ENCODE results near the gene PPP4R4.
"Not testable (repeated sequence)": the region's sequence is repeated elsewhere in the genome, so short reads cannot be mapped to it uniquely, and the experiment has no call there.

The PPP4R4 gene

GRCh38 chr14:94282991-94283723 is 109.0 kb downstream of the PPP4R4 start:
- no peak for DNase-seq

GRCh38 chr14:94284221-94284620 is 110.1 kb downstream of the PPP4R4 start:
- DNase-seq = no peak

GRCh38 chr14:94285158-94285557 is 111.0 kb downstream of the PPP4R4 start:
- DNase-seq = no peak

- DNase-seq = no peak
Measured at GRCh38 chr14:94288610-94289465, 114.7 kb downstream of the PPP4R4 start.

- DNase-seq = no peak
Measured at GRCh38 chr14:94290197-94290596, 116.1 kb downstream of the PPP4R4 start.

DNA sequence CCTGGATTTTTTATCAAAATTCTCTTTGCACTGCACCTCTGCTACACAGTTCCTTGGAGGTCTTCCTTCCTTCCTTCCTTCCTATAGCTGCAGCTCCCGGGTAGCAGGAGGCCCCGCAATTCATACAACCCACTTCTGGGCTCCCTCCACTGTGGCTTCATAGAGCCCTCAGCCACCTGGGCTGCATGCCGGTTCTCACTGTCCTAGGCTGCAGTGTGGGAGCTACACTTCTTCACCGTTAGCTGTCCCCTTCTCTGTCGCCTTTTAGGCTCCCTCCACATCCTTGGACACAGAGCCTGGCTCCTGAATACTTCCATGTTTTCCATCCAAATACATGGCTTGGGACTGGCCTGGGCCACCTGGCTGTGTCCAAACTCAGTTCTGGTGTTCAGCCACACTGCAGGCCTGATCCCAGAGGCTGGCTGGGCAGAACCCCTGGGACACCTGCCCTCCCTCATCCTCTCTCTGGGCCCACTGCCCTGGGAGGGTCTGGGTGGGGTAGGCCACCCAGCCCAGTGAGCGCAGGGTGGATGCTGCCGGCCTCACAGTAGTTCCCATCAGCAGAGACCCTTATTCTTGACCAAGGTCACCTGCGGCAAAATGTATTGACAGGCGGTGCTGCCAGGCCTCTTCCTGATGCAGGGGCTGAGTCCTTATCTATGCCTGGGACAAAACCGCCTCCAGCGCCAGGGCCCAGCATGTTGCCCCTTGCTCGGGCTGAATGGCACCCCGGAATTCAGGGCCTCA is 117.2 kb downstream of the PPP4R4 start:
- DNase-seq = no peak

- no peak for DNase-seq
Measured at GRCh38 chr14:94291906-94292525, 117.9 kb downstream of the PPP4R4 start.

DNA sequence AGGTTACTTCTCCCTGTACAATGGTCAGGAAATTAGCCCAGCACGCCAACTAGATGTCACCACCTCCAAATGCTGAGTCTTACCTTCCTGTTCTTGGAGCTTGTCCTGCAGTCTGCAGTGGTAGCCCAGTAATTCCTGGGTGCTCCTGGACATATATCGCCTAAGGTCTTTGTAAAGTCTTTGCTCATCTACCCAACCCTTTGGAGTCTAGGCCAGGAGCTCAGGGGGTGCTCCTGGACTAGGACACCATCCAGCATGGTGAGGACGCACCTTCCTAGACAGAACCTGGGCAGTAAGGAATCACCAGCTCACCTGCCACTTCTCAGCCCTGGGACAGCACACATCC is 118.4 kb downstream of the PPP4R4 start:
- DNase-seq = no peak

- no peak for DNase-seq
Measured at GRCh38 chr14:94292872-94293577, 118.9 kb downstream of the PPP4R4 start, which contains the start of gene SERPINA10. Gene SERPINA10 (minus strand): TSS chr14:94293268. CDS start chr14:94290593, 2,675 bp downstream.

GRCh38 chr14:94293578-94293924 is 119.4 kb downstream of the PPP4R4 start:
- no peak for DNase-seq

DNA sequence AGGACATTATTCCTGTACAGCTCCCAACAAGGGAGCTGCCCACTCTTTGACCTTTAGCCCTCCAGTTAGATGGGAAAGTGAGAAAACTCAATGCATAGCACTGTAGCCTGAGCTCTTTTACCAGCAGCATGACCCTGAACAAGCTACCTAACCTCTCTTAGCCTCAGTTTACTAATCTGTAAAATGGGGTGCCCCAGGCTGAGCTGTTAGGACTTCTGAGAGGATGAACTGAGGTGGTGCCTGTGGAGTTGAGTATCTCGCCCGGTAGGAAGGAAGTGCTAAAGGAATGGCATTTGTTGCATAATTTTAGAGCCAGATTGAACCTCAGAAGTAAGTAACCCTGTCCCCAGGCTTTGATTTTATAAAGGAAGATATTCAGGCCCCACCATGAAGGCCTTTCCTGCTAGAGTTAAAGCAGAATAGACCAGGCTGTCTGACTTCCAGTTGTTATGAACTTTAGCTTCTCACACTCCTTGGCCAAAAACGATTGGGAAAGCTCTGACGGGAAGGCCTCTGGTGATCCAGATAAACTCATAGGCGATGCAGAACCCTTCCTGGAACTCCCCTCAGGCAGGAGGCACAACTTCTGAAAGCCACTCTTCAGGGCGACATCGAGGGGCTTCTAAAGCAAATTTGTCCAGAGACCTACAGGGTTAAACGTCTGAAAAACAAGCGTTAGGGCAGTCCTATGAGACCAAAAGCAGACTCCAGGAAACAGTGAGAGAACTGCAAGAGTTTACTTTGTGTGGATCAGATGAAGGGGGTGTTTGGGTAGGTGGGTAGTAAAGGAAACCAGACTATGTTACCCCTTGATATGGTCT is 121.4 kb downstream of the PPP4R4 start:
- no peak for DNase-seq

- DNase-seq = not testable (repeated sequence)
Measured at GRCh38 chr14:94296181-94296545, 122.0 kb downstream of the PPP4R4 start.

- DNase-seq = no peak
Measured at GRCh38 chr14:94298130-94298529, 124.0 kb downstream of the PPP4R4 start.

DNA sequence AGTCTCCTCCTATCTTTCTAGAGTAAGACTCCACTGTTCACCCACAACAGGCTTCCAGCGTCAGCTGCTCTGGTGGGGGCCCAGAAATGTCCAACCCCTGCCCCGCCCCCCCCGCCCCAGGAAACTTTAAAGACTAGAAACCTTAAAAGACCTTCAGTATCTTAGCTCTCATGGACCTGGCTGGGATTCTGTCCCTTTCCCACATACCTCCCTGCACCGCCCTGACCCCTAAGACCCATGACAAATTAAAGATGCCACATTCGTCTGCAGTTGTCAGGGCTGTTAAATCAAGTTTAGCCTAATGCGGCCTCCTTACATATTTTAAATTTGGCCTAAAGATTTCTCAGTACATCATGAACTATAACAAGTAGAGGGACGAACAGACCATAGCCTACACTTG is 129.0 kb downstream of the PPP4R4 start:
- DNase-seq = no peak

GRCh38 chr14:94304243-94304642 is 130.1 kb downstream of the PPP4R4 start:
- DNase-seq = no peak

GRCh38 chr14:94305620-94306019 is 131.5 kb downstream of the PPP4R4 start:
- no peak for DNase-seq

DNA sequence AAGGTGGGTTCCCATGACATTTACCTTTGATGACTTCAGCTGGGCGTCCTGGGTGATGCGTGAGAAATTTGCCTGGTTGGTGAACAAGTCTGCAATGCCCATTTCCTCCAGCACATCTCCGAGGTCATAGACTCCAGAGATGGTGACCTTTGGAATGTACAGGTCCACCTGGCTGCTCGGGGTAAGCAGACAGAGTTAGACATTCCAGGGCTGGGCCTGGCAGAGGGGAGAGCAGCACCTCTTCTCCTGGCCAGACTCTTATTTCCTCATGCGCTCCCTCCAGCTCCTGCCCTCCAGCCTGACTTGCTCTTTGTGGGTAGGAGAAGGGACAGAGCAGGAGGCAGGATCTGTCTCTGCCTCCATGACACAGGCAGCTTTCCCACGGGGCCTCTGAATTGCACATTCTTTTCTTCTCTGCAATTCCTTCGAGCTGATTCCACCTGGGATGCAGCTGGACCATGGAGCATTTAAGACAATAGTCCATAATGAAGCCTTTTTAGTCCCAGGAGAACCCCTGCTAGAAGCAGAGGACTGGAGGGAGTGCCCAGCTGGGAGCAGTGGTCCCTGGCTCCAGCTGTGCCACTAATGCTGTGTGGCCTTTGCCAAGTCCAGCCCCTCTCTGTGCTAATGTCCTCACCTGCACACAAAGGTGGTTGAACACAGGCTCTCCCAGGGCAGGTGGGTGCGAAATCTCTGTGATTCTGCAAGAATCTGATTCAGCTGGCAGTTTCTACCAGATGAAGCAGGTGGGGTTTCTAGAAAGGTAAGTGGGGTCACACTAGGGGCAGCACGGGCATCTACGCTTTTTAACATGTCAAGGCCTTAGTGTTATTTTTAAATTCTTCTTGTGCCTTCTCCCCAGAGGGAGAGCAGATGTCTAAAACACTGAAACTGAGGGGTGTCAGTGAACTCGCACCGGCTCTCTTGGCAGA is 132.2 kb downstream of the PPP4R4 start:
- no peak for DNase-seq

DNA sequence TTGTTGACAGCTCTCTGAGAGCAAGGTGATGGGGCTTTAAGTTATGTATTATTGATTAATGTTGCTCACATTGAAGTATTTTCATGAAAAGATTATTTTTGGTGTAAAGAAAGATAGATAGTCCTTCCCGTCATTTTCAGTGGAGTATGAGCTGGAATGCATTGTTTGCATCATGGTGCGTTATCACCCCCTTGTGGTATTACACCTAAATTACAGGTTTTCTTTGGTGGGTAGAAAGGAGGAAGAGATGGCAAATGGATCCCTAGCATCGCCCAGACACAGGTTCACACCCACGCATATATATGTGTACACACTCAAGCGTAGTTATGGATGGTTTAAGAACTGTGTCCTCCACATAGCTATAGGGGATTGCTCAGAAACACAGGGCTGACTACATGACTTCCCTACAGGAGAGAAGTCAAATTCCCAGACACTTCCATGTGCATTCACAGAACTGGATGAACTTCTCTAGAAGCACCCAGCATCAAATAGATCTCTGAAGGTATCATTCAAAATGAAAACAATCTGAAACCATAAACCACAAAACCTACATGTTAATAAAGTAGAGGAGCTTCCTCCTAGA is 133.4 kb downstream of the PPP4R4 start:
- no peak for DNase-seq

DNA sequence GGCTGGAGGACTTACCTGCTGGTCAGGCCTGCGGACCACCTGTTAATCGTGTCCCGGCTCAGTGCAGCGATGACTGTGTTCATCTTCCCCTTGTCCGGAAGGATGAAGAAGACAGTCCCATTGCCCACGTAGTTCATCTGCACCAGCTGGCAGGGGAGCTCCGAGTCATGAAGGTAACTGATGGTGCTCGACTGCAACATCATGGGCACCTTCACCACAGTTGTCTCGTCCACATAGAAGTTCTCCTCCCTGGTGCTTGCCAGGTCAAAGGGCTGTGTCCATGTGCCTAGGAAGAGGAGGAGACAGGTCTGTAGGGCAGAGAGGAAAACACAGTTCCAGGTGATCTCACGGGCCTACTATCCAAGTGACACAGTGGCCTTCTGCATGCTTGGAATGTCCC is 135.6 kb downstream of the PPP4R4 start:
- no peak for DNase-seq

- DNase-seq = no peak
Measured at GRCh38 chr14:94310248-94310647, 136.1 kb downstream of the PPP4R4 start.
